HG02571 (cell line): ENCODE data around the gene CCDC107.

Experiments
- ATAC-seq: cut with Tn5 transposase; IDR thresholded peaks from one replicate; pipeline ENCODE4 v1.9.1; 2021; ENCODE audit warnings: mild to moderate bottlenecking, moderate library complexity; ENCODE audit not compliant: unreplicated experiment

Gene CCDC107

DNA sequence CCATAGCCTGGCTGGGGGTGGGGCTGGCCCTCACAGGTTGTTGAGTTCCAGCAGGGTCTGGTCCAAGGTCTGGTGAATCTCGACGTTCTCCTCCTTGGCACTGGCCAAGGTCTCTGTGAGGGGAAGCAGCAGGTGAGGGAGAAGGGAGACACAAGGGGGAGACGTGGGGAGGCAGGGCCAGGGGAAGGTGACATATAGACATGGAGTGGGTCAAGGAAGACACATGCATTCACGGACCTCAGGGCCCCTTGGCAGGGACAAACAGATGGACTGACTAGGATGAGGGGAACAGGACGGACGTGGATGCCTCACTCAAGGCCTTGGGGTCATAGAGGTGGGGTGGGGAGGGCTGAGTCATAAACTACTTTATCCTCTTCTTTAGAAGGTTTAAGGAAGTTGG is 24.0 kb downstream of the CCDC107 start:
- ATAC-seq, result no peak

DNA sequence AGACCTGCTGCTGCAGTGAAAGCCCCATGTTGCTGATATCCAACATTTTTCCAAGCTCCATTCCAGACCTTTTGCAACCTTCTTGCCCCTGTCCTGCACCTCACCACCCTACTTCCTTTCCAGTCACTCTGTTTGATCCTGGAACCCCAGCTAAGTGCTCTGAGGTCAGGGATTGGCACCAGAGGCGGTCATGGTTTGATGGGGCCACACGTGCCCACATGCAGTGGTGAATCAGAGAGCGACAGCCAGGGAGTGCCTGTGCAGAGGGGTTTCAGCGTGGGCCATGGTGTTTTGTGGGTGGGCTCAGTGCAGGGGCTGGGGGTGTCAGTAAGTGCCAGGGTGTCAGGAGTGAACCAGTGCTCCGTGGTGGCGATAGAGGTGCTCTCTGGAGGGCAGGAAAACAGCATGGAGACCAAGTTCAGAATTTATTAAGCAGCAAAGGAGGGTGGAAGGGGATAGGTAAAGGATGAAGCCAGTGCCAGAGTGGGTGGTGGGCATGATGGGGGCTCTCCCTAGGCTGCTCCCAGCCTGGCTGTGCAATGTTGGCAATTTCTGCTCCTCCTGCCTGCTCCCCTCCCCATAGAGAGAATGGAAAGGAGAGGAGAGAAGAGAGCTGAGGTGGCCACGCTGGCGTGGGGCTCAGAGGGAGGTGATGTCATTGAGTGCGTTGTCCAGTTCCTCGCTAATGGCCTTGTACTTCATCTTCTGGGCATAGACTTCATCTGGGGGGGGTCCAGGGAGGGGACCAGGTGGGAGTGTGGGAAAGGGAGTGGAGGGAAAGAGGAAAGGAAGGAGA is 24.6 kb downstream of the CCDC107 start:
- no peak for ATAC-seq

DNA sequence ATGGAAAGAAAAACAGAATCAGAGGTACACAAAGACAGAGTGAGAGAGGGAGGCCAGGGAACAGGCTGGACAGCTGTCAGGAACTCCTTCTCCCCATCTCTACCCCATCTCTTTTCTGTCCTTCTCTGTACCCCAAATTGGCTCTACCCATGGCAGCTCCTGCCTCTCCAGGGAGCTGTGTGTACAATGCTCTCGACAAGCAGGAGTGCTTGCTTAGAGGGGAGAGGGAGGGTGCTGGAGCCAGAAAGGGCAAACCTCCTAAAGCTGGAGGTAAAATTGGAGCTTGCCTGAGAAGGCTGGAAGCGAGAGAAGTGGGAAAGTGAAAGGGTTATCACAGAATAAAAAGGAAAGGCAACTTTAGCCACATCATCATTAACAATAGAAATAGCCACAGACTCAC is 25.2 kb downstream of the CCDC107 start:
- ATAC-seq, result no peak

GRCh38 chr9:35684921-35685320 is 26.8 kb downstream of the CCDC107 start:
- ATAC-seq, result no peak

DNA sequence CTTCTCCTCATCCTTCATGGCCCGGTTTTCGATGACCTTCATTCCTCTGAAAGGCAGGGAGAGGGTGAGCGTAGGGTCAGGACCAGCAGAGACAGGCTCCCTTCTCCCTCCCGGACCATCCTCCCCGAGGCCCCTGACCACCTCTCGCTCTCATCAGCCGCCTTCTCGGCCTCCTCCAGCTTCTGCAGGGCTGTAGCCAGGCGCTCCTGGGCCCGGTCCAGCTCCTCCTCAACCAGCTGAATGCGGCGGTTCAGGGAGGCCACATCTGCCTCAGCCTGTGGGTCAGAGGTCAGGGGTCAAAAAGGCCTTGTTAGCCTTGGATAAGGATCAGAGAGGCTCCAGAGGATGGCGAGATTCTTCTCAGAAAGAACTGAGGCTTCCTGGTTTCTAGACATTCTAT is 27.4 kb downstream of the CCDC107 start:
- no peak for ATAC-seq

DNA sequence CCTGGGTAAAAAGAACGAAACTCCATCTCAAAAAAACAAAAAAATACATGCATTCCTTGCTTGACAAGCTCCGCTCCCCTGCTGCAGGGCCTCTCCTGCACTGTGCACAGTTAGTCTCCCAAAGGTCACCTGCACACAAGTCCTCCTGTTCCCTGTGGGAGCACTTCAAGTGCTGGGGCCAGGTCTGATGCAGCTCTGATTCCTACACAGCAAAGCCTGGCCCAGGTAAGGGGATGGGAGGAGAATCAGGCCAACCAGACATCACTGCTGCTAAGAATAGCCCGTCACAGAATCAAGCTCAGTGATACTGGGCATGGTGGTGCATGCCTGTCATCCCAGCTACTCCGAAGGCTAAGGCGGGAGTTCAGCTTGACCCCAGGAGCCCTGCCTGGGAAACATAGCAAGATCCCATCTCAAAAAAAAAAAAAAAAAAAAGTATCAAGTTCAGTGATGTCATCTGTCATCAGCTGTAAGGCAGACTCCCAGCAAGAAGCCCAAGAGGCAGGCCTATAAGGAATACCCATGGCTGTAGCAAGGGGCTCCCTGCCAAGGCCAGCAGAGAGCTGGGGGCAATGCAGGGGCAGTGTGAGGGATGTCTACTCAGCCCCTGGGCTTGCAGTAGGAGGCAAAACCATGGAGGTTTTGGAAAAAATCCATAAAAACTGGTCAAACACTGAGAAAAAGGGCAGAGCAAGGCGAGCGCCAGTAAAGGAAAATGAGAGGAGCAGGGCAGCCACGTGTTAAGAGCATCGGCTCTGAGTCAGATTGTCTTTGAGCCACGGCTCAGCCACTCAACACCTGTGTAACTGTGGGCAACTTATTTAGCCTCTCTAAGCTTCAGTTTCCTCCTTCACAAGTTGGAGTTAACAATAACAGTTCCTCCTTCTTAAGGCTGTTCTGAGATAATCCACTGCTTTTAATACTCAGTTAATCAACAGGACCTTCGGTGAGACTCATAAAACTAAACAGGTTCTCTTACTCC is 28.4 kb downstream of the CCDC107 start:
- ATAC-seq, result no peak

- ATAC-seq, result no peak
These were observed 29.2 kb downstream of the CCDC107 start for GRCh38 chr9:35687306-35687705.

DNA sequence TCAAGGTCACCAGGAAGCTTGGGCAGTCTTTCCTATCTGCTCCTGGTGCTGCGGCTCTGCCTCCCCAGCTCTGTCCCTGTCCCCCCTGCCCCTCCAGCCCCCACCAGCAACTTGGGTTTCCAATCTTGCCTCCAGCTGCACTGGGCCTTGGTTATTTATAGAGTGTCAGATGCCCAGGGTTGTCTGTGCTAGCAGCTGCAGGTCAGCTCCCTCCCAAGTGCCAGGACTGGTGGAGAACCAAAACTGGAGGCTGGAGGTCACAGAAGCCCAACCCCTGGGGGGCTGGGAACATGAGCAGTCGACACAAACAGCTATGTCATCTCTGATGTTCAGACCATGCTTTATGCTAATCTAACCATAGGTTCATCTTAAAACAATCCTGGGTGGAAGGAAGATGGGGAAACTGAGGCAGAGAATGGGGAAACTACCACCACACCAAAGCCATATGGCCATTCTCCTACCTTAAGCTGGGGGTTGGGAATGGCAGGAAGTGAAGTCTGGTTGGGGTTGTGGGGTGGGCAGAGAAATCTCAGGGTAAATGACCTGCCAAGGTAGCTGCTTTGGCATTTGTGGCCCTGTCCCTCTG is 30.0 kb downstream of the CCDC107 start:
- ATAC-seq, result no peak

DNA sequence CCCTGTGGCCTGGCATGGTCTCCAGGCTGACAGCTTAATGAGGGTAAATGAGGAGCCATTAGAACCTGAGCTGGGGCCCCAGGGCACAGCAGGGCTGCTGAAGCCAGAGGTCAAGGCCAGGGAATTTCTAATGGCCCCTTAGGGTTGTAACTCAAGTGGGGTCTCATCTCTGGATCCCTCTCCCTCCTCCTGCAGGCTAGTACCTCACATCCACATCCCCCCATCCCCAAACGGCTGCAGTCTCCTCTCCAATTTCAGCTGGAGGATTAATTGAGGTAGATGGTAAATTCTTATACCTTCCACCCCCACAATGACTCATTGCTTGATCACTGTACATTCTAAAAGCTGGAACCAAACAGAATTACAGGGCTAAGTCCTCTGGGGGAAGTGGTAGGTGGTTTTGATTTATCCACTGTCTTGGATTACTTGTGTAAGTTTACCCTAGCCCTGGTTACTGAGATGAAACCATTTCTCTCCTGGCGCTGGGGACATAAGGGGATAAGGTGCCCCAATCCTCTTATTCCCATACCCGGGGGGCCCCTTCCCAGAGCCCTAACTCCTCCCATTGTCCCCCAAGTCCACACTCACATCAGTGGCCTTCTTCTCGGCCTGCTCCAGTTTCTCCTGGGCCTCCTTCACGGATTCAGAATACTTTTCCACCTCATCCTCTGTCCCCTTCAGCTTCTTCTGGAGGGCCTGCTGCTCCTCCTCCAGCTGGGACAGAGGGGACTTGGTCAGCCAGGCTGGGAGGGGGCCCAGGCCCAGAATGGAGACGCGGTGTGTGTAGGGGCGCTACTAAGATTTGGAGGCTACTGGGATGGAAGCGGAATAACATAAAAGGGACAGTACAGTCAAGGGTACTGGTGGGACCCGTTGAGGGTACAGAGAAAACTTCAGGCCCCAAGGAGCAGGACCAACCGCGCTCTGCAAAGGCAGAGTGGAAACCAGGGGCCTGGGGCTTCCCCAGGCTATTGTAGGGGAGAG is 30.8 kb downstream of the CCDC107 start:
- ATAC-seq, result no peak

GRCh38 chr9:35689542-35690293 is 31.6 kb downstream of the CCDC107 start, which contains the start of gene TPM2:
TPM2 (minus strand) TSS chr9:35689925; CDS start chr9:35689817, 108 bp downstream.
- no peak for ATAC-seq

DNA sequence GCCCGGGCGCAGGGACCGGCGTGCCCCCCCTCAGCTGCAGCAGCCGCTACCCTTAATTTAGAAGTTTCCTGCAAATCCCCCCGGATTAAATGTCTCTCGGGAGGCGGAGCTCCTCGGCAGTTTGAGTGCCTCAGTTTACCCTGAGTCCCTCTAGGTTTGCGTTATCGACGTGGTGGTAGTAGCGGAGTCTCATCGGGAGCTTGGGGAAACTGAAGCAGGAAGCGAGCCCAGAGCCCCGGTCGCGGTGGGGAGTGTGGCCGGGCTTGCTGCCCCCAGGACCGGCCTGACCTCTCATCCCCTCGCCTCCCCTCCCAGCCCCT is 32.2 kb downstream of the CCDC107 start:
- no peak for ATAC-seq

DNA sequence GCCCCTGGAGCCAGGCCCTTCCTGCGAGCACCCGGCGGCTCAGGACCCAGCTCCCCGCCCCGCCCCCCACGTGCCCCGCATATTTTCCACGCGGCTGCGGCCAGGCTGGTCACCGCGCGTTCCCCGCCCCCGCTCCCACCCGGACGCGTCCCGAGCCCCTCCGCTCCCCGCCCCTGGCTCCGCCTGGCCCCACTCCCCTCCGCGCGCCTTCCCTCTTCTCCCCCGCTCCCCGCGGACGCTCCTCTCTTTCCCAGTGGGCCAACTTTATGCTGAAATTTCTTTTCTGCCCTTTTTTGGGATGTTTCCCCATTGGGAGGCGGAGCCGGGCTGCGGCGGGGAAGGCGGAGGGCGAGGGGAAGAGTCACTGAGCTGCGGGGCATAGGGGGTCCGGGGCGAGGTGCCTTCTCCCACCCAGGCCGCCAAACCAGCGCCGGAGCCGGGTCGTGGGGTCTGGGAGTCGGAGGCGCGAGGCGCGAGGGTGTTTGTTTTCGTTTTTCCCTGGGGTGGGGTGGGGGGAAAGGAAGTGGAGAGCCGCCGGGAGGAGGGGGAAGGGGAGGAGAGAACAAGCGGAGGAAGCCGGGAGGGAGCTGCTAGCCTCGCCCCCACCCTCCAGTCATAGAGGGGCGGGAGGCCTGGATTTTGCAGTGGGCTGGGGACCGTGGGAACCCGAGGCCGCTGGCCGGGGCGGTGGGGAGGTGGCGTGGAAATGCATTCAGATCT is 32.7 kb downstream of the CCDC107 start:
- ATAC-seq, result no peak

DNA sequence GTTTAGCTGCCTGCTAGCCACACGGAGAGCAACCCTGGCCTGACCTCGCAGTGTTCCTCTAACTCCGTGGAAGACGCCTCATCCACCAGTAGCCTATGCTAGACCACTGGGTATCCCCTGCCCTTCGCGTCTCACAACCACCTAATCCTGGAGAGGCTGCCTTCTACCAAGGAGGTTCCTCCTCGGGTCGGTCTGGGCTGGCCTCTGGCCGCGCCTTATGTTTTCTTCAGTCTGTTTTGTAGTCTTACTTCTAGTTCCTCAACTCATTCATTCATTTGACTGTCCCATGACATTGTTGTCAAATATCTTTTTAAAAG is 33.2 kb downstream of the CCDC107 start:
- ATAC-seq, result no peak

- no peak for ATAC-seq
These were observed 33.7 kb downstream of the CCDC107 start for GRCh38 chr9:35691757-35692301.

DNA sequence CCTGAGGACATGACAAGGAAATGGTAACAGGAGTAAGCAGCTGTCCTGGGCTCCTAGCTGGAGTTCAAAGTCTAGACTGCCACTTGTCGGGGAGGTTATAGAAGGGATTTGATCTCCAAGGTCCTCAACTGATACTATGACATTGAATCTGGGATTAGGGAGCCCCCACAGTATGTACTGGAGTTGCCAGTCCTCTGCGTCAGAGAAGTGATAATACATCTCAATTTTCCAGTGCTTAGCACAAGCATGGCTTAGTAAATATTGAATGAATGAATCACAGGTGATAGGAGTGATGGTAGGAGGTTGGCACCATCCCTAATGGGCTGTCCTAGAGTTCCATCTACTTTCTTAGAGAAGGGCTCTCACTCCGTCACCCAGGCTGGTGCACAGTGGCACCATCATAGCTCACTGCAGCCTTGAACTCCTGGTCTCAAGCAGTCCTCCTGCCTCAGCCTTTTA is 37.9 kb downstream of the CCDC107 start:
- no peak for ATAC-seq

DNA sequence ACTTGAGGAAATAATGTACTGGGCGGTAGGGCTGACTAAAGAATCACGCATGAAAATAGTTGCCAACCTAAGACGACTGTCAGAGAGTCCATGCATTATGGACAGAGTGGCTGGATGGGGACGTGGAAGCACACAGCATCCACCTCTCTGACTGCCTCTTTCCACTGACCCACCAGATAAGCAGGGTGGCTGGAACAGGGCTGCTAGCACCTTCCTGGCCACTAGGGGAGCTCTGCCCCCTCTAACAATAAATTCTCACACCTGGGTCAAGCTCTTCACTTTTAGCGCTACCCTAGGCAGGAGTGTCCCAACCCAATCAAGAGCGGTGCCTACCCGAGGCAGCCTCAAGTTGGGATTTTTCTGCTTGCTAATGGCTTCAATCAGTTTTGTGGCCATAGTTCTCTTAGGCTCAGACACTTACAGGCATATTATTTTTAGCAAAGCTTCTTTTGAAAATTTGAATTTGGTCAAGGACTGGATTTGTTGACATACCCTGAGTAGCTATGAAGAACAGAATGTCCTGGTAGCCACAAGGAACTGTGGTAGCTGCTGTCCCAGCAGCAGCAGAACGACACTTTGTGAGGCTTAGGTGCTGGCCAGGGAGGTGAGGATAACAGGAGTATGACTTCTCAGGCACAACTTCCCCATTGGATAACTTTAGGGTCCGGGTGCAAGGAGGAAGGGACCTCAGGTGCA is 38.6 kb downstream of the CCDC107 start:
- no peak for ATAC-seq

- no peak for ATAC-seq
These were observed 39.4 kb downstream of the CCDC107 start for GRCh38 chr9:35697486-35697885.

- ATAC-seq, result no peak
These were observed 40.1 kb downstream of the CCDC107 start for GRCh38 chr9:35698231-35698630.
